CD4-positive, alpha-beta T cell treated with Interleukin-6 for 4 hours (primary cell): ENCODE data around the gene SKAP1.
A peak's percentile ranks its signal among the peaks of the same experiment; 100 is the strongest.

Experiments used
- DNase-seq: peaks from one replicate; pipeline ENCODE4 v3.0.0-alpha.2; 2020; ENCODE audit warnings: mixed read lengths

SKAP1 gene

DNA sequence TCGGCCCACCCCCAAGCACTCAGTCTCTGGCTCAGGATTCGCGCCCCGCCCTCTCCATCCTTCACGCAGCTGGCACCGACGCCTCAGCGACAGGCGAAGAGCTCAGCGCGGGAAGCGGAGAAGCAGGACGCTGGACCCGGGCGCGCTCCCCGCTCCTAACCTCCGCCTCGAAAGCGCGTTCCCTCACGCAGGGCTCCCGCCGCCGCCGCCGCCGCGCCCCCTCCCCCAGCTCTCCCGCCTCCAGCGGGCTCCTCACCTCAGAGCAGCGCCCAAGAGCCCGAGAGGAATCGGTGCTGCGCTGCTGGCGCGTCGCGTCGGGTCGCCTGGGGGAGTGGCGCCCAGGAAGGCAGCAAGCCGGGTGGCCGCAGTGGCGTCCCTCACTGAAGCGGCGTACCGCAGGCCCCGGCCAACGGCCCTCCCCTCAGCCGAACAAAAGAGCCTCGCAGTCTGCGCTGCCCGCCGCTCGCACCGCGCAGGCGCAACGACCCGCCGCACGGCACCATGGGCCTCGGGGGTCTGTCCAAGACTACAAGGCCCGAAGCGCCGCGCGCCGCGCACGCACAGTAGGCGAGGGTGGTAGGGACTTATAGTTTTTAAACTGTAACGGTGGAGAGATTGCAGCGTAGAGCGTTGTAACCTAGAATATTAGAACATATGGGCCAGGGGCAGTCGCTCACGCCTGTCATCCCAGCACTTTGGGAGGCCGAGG lies 328.8 kb downstream of the SKAP1 start, which contains the start of gene CBX1:
TSS of gene CBX1 (minus strand) at position 467 of the 709 bp plus-strand sequence. CDS start 24,474 bp downstream, outside the sequence.
- DNase-seq = peak; percentile 96

- DNase-seq = peak; percentile 9
Observed at GRCh38 chr17:48100591-48101011, 329.4 kb downstream of the SKAP1 start.

DNA sequence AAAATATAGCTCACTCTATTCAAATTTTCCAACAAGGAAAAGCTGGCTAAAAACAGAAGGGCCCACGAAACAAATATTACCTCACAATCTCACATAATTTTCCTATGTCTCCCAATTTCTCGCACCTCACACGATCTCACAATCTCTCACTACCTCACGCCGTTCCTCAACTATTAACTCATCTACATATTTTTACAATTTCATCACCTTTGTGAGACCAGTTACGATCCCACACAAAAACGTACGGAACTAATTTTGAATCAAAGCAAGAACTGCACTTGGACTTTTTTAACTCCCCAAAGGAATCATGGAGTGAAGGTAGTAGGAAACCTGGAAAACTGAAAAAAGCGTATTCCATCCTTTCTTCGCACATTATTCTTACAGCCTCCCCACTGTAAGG lies 329.9 kb downstream of the SKAP1 start:
- DNase-seq = no peak

DNA sequence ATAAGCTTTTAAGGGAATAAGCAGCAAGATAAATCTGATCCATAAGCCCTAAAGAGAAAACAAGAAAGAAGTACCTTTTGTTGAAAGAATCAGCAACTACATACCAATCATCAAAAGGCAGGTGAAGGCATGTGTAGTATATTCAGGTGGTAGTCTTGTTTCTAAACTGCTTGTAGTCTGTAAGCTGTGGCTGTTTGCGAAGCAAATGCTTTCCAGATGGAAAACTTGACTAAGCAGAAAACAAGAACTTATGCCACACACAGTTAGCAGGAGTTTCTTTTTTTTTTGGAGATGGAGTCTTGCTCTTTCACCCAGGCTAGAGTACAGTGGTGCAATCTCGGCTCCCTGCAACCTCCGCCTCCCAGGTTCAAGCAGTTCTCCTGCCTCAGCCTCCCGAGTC lies 334.4 kb downstream of the SKAP1 start:
- no peak for DNase-seq

- no peak for DNase-seq
Observed at GRCh38 chr17:48093341-48094045, 336.5 kb downstream of the SKAP1 start.

GRCh38 chr17:48084932-48085331 lies 345.1 kb downstream of the SKAP1 start:
- no peak for DNase-seq
